Stimulated activated CD8-positive, alpha-beta memory T cell treated with anti-CD3 and anti-CD28 coated beads, Interleukin-12 subunit alpha, Interleukin-12 subunit beta, amount 100 ng/mL, for 1 hour (primary cell): Measurements from ENCODE around the gene CRLF1.
"Not testable (repeated sequence)": the region's sequence is repeated elsewhere in the genome, so short reads cannot be mapped to it uniquely, and the experiment has no call there.

Experiments
- DNase-seq: peaks from one replicate; pipeline ENCODE4 v3.0.0-alpha.2; 2020; ENCODE audit warnings: low read depth

CRLF1 gene

DNA sequence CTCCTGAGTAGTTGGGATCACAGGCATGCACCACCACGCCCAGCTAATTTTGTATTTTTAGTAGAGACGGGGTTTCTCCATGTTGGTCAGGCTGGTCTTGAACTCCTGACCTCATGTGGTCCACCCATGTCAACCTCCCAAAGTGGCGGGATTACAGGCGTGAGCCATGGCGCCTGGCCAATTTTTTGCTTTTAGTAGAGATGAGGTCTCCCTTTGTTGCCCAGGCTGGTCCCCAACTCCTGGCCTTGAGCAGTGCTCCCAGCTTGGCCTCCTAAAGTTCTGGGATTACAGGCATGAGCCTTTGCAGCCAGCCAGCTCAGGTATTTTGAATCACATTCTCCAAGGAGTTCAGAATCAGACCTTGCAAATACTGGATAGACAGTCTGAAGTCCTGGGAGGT lies 13.9 kb downstream of the CRLF1 start:
- not testable (repeated sequence) for DNase-seq

DNA sequence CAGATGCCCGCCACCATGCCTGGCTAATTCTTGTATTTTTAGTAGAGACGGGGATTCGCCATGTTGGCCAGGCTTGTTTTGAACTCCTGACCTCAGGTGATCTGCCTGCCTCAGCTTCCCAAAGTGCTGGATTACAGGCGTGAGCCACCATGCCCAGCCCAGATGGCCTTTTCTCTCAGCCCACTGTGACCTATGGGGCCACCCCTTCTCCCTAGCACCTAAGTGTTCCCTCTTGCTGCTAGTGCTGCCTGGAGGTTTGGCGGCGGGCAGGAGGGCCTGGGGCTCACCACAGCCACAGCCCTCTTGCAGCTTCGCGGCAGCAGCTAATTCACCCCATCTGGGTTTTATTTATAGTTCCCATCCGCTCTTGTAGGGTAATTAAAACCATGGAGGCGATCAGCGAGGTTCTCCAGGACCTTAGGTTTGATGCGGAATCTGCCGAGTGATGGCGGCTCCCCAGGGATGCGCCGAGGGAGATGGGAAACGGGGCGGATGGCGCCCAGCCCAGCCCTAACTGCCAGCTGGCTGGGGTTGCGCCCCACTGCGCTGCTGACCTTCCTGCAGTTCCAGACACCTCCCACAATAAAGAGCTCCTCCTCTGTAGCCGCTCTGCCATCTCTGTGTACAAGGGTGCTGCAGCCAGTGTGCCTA lies 14.7 kb downstream of the CRLF1 start:
- DNase-seq = no peak

DNA sequence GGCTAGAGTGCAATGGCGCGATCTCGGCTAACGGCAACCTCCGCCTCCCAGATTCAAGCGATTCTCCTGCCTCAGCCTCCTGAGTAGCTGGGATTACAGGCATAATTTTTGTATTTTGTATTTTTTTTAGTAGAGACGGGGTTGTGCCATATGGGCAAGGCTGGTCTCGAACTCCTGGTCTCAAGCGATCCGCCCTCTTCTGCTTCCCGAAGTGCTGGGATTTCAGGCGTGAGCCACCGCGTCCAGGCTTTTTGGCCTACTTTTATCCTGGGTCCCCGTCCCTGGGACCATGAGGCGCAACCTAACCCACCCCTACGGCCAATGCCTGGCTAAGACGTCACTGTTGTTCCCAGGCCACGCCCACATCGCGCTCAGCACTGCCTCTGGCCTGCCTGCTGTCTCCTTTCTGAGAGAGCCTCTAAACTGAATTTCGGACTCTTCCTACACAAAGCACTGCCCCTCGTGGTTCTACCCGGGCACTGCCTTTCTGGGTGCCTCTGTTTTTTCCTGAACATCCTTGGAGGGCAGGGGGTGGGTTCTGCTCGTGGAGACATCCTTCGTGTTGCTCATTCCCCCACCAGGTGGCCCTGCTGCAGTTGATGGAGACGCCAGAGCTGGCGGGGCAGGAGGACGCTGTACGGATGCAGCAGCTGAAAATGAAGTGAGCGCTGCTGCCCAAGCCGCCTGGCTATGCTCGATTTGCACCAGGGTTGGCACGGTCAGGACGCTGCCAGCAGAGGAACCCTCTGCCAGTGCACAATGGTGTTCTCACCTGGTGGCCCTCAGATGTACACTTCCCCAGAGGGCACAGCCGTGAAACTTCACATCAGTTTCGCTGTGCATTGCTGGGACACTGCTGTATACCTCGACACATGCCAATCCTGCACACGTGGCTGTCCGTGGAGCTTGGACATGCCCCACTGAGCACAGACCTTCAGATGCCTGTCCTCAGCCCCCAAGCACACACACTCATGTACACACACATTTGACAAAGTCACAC lies 16.0 kb downstream of the CRLF1 start:
- no peak for DNase-seq

DNA sequence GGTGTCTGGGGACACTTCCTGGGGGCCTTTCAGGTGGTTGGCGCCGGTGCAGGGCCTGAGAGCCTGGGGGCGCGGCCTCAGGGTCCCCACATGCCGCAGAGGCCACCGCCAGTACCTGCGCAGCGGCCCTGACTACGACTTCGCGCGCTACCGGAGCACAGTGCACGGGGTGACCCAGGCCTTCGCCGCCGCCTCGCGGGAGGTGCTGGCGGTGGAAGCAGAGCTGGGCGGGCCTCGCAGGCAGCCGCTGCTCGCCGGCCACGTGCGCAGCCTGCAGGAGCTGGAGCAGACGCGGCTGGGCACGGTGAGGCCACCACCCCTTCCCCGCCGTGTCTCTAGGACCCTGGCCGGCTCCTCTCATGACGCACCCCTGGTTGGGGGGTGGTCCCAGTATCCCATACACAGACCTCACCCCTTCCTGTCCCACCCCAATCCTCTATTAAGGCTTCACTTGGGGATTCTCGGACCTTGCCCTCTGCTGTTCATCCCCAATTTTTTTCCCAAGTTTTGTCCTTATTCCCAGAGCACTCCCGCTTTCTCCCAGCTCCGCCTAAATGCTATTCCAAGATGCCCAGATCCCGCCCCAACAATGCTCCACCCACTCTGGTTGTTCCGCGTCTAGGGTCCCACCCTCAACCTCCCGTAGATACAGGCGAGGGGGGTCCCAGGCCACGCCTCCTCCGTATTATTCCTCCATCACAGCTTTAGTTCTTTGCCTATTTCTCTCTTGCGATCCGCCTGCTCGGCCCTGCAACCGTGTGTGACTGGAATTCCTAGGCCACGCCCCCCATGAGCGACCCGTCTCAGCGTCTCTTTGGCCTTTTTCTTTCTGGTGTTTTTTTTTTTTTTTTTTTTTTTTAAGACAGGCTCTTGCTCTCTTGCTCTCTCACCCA lies 17.0 kb downstream of the CRLF1 start:
- peak; percentile 33 for DNase-seq

DNA sequence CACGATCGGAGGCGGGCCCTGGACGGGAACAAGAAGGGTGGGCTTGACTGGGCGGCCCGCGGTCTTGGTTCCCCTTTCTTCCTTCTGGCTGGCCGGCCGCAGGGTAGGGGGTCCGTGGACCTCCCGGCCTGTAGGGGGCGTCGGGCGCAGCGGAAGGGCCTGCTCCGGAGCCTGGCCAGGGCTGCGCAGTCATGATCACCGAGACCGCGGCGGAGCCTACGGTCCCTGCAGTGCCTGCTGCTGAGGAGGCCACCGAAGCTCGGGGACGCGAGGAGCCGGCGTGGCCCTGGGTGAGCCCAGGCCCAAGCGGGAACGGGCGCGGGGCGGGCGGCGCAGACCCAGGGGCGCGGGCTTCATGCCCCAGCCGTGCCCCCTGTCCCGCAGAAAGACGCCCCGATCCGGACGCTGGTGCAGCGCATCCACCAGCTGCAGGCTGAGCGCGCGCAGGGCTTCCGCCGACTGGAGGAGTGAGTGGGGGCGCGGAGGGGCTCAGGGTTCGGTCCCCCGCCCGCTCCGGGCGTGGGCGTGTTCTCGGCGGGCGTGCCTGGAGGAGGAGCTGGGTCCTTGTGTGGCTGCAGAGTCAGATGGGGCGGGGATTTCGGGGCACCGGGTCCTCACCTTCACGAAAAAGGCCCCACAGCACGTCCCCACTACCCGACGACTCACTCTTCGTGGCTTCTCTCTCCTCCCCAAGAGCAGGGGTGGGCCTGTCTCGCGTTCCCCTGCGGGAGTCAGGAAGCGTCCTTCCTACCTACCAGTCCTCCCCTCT lies 17.8 kb downstream of the CRLF1 start, which contains the start of gene REX1BD:
REX1BD (plus strand) TSS at position 188 of the 769 bp plus-strand sequence; CDS start at position 192, 4 bp downstream.
- peak; percentile 74 for DNase-seq

DNA sequence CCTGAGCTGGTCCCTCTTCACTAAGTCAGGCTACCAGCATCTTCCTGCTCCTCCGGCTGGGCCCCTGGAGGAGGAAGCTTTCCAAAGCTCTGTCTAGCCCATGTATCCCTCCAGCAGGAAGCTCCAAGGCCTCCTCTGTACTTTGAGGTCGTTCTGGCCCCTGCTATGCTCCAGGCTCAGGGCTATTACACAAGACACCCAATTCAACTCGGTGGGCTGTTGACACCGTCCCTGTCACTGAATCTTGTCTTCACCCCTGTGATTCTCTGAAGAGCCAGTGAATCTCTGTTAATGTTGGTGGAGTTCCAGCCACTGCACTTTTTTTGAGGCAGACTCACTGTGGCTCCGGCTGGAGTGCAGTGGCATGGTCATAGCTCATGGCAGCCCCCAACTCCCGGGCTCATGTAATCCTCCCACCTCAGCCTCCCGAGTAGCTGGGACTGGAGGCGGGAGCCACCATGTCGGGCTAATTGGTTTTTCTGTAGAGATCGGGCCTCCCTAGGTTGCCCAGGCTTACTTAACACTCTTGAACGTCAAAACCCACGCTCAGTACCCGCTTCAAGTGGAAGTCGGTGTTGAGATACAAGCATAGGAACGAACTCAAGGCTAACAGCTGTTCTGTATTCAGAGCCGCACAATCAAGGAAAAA lies 18.5 kb downstream of the CRLF1 start:
- DNase-seq = no peak

DNA sequence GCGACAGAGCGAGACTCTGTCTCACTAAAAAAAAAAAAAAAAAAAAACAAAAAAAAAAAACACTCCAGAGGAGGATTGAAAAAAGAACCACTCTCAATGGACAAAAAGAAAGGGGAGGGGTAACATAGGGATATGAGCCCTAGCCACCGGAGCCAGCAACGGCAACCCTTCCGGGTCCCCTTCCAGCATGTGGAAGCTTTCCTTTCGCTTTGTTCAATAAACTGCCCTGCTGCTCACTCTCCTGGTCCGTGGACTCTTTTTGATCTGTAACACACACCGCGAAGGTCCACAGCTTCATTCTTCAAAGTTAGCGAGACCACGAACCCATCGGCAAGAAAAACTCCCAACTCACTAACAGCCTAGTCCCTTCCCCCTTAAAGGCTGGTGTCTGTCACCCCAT lies 19.0 kb downstream of the CRLF1 start:
- DNase-seq = no peak

DNA sequence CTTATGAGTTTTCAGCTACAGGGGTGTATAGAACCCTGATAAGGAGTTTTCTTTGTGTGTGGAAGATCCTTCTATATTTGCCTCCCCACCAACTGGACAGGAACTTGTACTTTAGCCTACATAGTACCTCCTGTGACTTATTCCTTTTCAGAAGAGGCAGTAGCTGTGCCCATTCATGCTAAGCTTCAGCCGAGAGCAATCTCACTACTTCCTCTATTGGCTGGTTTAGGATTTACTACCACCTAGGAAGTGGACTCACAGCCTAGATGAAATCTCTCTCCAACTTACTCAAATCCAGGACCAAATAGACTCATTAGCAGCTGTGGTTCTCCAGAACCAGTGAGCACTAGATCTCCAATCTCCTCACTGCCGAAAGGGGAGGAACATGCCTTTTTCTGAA lies 20.3 kb downstream of the CRLF1 start:
- no peak for DNase-seq

DNA sequence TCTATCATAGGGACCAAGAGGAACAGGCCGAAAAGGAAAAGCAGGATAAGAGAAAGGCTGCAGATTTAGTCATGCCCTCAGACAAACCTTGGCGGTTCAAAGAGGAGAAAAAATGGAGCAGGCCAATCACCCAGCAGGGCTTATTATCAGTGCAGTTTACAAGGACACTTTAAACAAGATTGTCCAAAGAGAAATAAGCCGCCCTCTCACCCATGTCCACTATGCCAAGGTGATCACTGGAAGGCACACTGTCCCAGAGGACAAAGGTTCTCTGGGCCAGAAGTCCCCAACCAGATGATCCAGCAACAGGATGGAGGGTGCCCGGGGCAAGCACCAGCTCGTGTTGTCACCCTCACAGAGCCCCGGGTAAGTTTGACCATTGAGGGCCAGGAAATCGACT lies 26.3 kb downstream of the CRLF1 start:
- DNase-seq = no peak

DNA sequence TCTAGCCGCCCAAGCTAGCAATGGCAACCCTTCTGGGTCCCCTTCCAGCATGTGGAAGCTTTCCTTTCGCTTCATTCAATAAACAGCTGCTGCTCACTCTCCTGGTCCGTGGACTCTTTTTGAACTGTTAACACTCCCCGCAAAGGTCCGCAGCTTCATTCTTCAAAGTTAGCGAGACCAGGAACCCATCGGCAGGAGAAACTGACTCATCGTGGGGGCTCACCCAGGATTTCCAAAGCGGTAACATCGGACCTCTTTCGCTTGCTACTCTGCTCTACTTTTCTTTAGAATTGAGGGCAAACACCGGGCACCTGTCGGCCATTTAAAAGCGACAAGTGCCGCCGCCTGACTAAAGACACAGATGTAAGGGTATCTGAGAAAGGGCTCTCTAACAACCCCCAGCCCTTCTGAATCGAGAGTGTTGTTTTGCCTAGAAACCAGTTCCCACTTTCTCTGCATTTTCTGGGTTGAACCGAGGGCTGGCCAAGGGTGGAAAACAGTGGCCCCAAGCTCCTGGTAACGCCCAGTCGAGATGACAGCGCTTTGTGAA lies 29.2 kb downstream of the CRLF1 start:
- DNase-seq = no peak

DNA sequence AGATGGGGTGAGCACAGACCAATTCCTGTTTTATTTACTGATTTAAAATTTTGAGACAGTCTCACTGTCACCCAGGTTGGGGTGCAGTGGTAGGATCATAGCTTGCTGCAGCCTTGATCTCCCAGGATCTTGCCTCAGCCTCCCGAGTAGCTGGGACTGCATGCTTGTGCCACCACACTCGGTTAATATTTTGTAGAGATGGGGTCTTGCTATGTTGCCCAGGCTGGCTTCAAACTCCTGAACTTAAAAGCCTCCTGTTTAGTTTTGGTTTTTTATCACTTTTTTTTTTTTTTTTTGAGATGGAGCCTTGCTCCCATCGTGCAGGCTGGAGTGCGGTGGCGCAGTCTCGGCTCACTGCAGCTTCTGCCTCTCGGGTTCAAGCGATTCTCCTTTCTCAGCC lies 30.2 kb downstream of the CRLF1 start:
- no peak for DNase-seq

DNA sequence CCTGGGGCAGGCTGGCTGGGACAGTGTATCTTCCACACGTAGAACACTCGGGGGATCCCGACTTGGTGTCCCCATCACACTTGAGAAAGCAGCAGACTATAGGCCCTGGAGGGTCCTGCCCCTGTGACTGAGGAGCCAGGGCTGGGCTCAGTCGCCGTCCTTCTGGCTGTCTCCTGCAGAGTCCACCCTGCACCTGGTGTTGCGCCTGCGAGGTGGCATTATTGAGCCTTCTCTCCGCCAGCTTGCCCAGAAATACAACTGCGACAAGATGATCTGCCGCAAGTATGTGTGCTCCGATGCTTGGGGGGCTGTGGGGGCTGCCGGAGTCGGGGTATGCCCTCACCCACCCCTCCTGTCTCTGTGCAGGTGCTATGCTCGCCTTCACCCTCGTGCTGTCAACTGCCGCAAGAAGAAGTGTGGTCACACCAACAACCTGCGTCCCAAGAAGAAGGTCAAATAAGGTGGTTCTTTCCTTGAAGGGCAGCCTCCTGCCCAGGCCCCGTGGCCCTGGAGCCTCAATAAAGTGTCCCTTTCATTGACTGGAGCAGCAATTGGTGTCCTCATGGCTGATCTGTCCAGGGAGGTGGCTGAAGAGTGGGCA lies 31.8 kb downstream of the CRLF1 start:
- no peak for DNase-seq

DNA sequence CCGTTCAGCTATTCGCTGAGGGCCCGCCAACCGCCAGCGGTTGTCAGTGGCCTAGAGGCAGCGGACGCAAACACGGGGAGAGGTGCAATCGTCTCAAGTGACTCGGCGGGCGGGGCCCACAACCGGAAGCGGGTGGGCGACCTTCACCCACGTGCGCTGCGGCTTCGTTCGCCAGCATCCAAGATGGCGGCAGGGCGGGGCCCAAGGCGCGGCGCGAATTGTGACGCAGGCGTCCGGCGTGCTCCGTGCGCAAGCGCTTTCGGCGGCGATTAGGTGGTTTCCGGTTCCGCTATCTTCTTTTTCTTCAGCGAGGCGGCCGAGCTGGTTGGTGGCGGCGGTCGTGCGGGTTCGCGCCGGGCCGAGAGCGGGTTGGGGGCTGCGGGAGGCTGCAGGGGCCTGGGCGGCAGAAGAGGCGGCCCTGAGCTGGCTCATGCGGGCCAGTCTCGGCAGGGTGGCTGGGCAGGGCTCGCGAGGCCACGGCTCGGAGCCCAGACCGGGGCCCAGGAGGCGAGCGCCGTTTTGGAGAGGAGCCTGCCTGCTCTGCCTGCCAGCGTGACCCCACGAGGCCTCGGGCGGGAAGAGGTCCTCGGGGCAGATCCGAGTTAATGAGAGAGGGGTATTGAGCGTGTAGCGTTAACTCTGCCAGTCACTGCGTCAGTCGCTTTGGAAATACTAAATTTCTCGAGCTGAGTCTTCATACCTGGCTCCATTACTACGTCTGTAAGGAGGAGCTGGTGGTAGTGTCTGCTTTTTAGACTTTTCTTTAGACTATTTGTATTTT lies 34.8 kb downstream of the CRLF1 start, which contains the start of gene UBA52:
UBA52 (plus strand) TSS at position 294 of the 781 bp plus-strand sequence. CDS start 1,444 bp downstream, outside the sequence.
- DNase-seq = peak; percentile 98

DNA sequence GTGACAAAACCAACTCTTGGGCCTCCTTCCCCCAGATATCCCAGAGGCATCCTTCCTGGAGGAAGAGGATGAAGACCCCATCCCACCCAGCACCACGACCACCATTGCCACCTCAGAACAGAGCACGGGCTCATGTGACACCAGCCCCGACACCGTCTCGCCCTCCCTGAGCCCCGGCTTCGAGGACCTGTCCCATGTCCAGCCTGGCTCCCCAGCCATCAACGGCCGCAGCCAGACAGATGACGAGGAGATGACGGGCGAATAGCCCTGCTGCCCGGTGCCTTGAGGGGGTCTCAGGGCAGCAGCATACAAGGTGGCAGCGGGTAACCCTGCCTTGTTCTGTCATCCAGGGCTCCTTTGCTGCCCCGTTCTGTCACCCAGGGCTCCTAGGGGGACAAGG lies 38.2 kb downstream of the CRLF1 start:
- DNase-seq = no peak

DNA sequence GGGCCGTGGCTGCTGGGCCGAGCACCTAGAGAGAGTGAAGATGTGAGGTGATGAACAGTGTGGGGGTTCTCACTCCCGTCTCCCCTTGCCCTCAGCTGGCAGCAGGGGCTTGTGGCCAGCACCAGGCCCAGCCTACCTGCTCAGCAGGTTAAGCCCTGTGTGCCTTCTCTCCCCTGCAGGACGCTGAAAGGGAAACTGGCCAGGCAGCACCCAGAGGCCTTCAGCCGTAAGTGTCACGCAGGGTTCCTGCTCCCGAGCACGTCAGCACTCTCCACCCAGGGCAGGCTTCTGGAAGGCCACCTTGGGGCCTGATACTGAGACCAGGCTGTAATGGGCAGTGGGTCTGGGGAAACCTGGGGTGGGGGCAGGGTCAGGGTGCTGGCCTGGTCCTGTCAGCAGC lies 39.6 kb downstream of the CRLF1 start:
- DNase-seq = no peak

DNA sequence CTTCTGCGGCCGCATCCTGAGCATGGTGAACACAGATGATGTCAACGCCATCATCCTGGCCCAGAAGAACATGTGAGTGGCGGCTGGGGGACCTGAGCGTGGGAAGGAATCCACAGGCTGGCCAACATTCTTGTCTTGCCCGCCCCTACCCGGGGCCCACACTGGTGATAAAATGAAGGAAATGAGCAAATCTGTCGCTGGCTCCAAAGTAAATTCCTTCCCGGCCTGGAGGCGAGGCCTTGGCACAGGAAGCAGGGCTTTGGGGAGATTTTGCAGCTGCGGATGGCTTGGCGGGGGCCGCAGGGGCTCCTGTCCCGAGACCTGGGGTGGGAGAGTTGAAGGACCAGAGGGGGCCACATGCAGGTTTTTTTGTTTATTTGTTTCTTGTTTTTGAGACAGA lies 44.5 kb downstream of the CRLF1 start:
- DNase-seq = no peak

DNA sequence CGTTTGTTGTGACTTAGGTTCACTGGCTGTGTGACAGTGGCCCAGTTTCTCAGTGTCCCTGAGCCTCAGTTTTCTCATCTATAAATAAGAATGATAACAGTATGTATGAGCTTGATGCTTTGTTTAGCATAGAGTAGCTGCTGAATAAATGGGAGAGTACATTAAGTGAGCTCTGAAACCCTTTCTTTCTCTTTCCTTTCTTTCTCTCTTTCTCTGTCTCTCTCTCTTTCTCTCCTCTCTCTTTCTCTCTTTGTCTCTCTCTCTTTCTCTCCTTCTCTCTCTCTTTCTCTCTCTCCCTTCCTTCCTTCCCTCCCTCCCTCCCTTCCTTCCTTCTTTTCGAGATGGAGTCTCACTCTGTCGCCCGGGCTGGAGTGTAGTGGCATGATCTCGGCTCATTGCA lies 46.9 kb downstream of the CRLF1 start:
- no peak for DNase-seq

DNA sequence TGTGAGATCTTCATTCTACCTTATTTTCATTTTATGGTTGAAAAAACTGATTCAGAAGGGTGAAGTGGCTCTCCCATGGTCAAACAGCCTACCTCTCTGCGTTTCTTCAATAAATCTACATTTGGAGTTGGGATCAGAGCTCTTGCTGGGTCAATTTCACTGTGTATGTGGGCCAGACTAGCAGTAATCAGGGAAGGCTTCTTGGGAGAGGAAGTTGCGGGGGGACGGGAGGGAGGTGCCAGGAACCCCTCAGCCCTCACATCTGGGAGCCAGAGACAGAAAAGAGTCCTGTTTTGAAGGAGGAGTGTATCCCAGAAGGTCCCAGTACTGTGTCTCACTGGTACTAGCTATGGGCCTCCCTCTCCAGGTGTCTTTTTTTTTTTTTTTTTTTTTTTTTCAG lies 48.0 kb downstream of the CRLF1 start:
- DNase-seq = no peak

DNA sequence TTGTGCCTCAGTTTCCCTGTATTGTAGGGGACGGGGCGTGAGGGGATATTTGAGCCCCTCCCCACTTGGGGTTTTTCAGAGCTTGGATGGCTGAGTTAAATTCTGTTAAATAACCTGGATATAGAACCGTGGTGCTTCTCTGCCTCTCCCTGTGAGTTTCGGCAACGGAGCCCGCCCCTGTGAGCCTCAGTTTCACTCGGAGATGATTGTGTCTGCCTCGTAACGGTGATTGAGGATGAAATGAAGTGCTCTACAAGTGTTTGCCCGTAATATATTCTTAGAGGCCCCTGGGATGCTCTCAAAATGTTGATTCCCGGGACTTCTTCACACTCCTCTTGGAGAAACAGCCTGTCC lies 48.4 kb downstream of the CRLF1 start:
- no peak for DNase-seq
